HG03135 (cell line): ENCODE results near the gene PCID2.

Experiments
- ATAC-seq: cut with Tn5 transposase; IDR thresholded peaks from one replicate; pipeline ENCODE4 v1.9.1; 2021; ENCODE audit warnings: mild to moderate bottlenecking, moderate library complexity; ENCODE audit not compliant: unreplicated experiment

The PCID2 gene

GRCh38 chr13:113129921-113130750, 78.3 kb downstream of the PCID2 start:
- no peak for ATAC-seq

- ATAC-seq = no peak
Observed at GRCh38 chr13:113129480-113129879, 79.0 kb downstream of the PCID2 start.
